GM13977 (cell line): Measurements from ENCODE around the gene PLEKHG2.

Source experiments
- DNase-seq: peaks from one replicate; pipeline ENCODE4 v3.0.0; 2012; ENCODE audit warnings: low spot score
- in situ Hi-C: fragments of 300-500 bp; cut with MboI; formaldehyde crosslinking; loops from one replicate; pipeline ENCODE4 v1.12.0; 2022; ENCODE audit warnings: low sequenced_read_pairs, low pct_unique_long_range_greater_than_20kb, mixed read lengths, inconsistent platforms; ENCODE audit not compliant: unreplicated experiment
- TF ChIP-seq, protein P1 (sequence below): IDR thresholded peaks from 2 replicates; pipeline ENCODE4 v1.5.1; 2012; ENCODE audit warnings: mild to moderate bottlenecking, control low read depth; ENCODE audit not compliant: insufficient read depth; ENCODE audit errors: extremely low read depth, missing control alignments

The PLEKHG2 gene

DNA sequence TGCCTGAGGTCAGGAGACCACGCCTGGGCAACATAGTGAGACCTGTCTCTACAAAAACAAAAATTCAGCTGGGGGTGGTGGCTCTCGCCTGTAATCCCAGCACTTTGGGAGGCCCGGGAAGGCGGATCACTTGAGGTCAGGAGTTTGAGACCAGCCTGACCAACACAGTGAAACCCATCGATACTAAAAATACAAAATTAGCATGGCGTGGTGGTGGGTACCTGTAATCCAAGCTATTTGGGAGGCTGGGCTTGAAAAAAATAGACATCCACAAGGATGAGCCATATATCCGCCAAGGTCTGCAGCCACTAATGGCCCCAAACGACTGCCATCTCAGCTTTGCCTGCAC, 20.2 kb downstream of the PLEKHG2 start:
- TF ChIP-seq, protein P1, sequence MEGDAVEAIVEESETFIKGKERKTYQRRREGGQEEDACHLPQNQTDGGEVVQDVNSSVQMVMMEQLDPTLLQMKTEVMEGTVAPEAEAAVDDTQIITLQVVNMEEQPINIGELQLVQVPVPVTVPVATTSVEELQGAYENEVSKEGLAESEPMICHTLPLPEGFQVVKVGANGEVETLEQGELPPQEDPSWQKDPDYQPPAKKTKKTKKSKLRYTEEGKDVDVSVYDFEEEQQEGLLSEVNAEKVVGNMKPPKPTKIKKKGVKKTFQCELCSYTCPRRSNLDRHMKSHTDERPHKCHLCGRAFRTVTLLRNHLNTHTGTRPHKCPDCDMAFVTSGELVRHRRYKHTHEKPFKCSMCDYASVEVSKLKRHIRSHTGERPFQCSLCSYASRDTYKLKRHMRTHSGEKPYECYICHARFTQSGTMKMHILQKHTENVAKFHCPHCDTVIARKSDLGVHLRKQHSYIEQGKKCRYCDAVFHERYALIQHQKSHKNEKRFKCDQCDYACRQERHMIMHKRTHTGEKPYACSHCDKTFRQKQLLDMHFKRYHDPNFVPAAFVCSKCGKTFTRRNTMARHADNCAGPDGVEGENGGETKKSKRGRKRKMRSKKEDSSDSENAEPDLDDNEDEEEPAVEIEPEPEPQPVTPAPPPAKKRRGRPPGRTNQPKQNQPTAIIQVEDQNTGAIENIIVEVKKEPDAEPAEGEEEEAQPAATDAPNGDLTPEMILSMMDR = no peak
- in situ Hi-C loops = loop anchor here (10.0 kb wide), 1 partner anchor 102 kb away; the partner anchor contains the start of gene EID2B
- no peak for DNase-seq

DNA sequence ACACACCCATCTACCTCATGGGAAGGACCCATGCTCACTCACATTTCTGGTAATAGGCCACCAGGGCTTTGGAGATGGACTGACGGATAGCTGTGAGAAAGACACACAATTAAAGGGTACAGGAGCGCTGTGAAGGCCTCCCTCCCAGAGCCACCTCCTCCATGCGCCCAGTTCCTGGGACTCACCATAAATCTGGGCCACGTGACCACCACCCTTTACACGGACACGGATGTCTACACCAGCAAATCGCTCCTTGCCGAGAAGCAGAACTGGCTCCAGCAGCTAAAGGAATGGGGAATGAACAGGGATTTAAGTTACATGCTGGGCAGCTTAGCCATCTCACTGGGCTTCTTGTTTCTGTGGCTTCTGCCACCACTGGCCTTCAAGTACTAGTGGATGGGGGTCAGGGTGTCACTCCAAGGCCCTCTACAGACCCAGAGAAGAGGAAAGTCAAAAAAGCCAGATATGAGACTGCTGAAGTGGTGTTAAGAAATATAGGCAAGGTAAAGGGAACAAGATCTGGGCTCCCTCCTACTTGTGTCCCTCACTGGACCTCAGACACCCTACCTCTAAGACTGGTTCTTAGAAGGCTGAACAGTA, 21.1 kb downstream of the PLEKHG2 start:
- TF ChIP-seq, protein P1 = no peak
- in situ Hi-C loops = loop anchor here (10.0 kb wide), 1 partner anchor 101 kb away; the partner anchor contains the start of gene EID2B
- no peak for DNase-seq

DNA sequence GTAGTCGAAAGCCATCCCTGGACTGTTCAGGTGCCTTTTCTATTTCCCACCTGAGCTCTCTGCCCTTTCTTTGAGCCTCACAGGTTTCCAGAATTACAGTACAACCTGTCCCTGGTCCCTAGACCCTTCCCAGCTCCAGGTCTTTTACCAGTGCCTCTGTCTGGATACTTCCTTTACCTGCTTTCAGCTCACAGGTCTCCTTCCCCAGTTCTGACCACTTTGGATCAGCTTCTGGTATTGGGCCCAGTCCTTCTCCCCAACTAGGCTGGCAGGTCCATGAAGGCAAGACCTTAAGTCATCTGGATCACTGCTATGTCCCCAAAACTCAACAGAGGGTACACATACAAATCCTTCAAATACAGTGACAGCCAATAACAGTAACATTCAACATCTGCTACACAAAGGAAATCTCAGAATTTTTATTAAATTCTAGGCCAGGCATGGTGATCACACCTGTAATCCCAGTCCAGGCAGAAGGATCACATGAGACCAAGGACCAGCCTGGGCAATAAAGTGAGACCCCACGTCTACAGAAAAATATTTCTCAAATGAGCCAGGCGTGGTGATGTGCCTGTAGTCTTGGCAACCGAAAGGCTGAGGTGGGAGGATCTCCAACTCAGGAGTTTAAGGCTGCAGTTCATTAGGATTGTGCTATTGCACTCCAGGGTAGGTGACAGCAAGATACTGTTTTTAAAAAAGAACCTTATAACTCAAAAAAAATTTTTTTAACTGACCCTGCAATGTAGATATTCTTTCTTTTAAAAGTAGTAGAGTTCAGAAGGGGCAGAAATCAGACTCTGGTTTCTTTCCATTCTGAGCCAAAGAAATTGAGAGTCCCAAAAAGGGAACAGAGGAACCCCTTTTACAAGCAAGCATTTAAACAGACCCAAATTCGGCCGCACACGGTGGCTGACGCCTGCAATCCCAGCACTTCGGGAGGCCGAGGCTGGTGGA, 21.9 kb downstream of the PLEKHG2 start:
- in situ Hi-C loops = loop anchor here (10.0 kb wide), 1 partner anchor 100 kb away; the partner anchor contains the start of gene EID2B
- TF ChIP-seq, protein P1 = no peak
- no peak for DNase-seq

DNA sequence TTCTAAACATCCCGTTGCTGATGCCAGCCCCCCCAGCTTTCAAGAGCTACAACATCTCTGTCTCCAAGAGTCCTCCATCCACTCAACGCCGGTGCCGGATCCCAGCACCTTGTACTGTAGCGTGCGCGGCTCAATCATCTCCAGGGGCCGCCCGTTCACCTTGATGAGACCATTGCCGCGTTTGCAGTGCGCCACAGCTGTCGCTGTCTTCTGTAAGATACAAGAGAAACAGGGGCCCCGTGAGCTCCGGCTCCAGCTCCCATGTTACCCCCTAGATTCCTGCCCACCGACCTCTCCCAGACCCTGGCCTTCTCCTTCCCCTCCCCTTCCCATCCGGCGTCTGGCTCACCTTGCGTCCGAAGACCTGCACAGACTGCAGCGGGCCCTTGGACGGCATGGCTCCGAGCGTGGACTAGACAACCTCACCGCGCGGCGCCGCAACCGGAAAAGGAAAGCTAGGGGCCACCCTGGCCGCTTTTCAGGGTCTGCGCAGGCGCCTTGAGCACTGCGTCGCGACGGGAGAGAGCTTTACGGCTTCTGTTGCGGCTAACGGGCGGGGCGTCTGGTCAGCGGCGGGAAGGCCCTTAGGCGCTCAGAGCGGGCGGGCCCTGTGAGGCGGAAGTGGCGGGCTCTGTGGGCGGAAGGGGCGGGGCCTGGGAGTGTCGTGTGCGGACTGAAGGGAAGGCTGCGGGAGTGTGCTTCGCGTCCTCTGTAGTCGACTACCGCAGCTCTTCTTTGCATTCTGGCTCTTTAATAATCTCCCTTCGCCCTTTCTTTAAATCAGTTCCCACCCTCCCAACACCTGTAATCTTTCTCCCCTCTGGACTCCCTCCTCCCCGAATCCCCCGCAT, 23.3 kb downstream of the PLEKHG2 start, which contains the start of gene RPS16:
Gene RPS16 (minus strand): TSS at position 451 of the 851 bp plus-strand sequence. CDS start 54 bp downstream, at position 397.
- in situ Hi-C loops = loop anchor here (10.0 kb wide), 1 partner anchor 99 kb away; the partner anchor contains the start of gene EID2B
- TF ChIP-seq, protein P1 = no peak
- DNase-seq = peak; percentile 95

DNA sequence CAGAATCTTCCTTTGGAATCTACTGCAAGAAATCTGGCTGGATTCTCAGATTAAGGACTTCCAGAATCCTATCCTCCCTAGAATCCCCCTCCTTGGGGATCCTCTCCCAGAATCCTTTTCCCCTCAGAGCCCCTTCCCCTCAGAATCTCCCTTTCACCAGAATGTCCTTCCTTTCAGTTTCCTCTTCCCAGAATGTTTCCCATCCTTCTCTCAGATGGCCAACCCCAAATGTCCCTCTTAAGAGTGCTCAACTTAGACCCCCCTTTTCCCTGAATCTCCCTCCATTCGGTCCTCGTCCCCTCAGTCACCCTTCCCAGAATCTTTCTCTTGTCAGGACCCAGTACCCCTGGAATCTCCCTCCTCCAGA, 23.9 kb downstream of the PLEKHG2 start:
- TF ChIP-seq, protein P1 = no peak
- no peak for DNase-seq
- in situ Hi-C loops = loop anchor here (10.0 kb wide), 1 partner anchor 98 kb away; the partner anchor contains the start of gene EID2B

DNA sequence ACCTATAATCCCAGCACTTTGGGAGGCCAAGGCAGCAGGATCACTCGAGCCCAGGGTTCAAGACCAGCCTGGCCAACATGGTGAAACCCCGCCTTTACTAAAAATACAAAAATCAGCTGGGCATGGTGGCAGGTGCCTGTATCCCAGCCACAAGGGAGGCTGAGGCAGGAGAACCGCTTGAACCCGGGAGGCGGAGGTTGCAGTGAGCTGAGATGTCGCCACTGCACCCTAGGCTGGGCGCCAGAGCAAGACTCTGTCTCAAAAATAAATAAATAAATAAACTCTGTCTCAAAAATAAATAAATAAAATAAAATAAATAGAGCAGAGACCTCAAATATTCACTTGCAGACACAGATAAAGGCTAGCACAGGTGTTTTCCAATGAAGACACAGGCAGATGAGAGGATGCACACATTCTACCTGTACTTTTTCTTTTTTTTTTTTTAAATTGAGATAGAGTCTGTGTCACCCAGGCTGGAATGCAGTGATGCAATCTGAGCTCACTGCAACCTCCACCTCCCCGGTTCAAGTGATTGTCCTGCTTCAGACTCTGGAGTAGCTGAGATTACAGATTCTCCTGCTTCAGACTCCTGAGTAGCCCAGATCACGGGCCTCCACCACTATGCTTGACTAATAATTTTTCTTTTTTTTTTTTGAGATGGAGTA, 25.9 kb downstream of the PLEKHG2 start:
- no peak for DNase-seq

More for the DNA sequence above, 25.9 kb downstream of the PLEKHG2 start:
- in situ Hi-C loops = loop anchor here (10.0 kb wide), 1 partner anchor 96 kb away; the partner anchor contains the start of gene EID2B
- TF ChIP-seq, protein P1 = no peak
